Measurements from ENCODE around the gene ITIH4.

DNA sequence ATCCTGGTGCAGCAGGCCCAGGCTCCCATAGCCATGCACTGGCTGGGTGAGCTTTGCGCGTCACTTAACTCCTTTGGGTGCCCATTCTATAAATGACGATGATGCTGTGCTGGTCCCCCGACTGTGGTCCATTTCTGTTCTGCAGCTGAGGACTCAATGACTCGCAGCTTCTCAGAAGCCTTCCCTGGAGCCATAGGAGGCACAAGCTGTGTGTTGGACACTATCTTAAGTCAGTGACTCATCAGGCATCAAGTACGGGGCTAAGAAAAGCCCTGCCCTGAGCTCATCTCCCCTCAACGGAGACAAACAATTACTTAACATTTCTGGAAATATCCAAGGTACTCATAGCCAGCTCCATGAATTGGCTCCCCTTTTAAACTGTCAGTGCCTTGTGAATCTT, 18.1 kb upstream of the ITIH4 start:
- TF ChIP-seq CTCF (IDR thresholded peaks at IDR 0.05; ENCODE audit: borderline replicate concordance, extremely low read depth, low read length, poor library complexity, severe bottlenecking) = no peak
- TF ChIP-seq EZH2 (IDR thresholded peaks at IDR 0.05; ENCODE audit: borderline replicate concordance, low read depth, low read length, severe bottlenecking) = no peak

Measured in DND-41 (cell line).